ENCODE measurements around the gene MAGI1.

The MAGI1 gene

GRCh38 chr3:65938676-65939075 lies 100.0 kb downstream of the MAGI1 start:
- DNase-seq, result no peak

- no peak for DNase-seq
Measured at GRCh38 chr3:65938147-65938546, 100.6 kb downstream of the MAGI1 start.

- no peak for DNase-seq
Measured at GRCh38 chr3:65936908-65937638, 101.6 kb downstream of the MAGI1 start.

GRCh38 chr3:65935724-65936123 lies 103.0 kb downstream of the MAGI1 start:
- DNase-seq, result no peak

- DNase-seq, result no peak
Measured at GRCh38 chr3:65930648-65931047, 108.1 kb downstream of the MAGI1 start.

GRCh38 chr3:65928110-65928509 lies 110.6 kb downstream of the MAGI1 start:
- DNase-seq, result no peak

- no peak for DNase-seq
Measured at GRCh38 chr3:65927576-65927975, 111.1 kb downstream of the MAGI1 start.

GRCh38 chr3:65925254-65925954 lies 113.3 kb downstream of the MAGI1 start:
- DNase-seq, result no peak

GRCh38 chr3:65924762-65925161 lies 114.0 kb downstream of the MAGI1 start:
- DNase-seq, result no peak

- DNase-seq, result no peak
Measured at GRCh38 chr3:65922441-65922840, 116.3 kb downstream of the MAGI1 start.

GRCh38 chr3:65919826-65920225 lies 118.9 kb downstream of the MAGI1 start:
- DNase-seq, result no peak

GRCh38 chr3:65915477-65915876 lies 123.2 kb downstream of the MAGI1 start:
- DNase-seq, result no peak

- no peak for DNase-seq
Measured at GRCh38 chr3:65914740-65915367, 123.9 kb downstream of the MAGI1 start.

- no peak for DNase-seq
Measured at GRCh38 chr3:65914032-65914739, 124.5 kb downstream of the MAGI1 start.

- DNase-seq, result no peak
Measured at GRCh38 chr3:65912647-65913046, 126.1 kb downstream of the MAGI1 start.

GRCh38 chr3:65908588-65908987 lies 130.1 kb downstream of the MAGI1 start:
- no peak for DNase-seq

GRCh38 chr3:65907232-65908130 lies 131.2 kb downstream of the MAGI1 start:
- no peak for DNase-seq

GRCh38 chr3:65905771-65906170 lies 132.9 kb downstream of the MAGI1 start:
- DNase-seq, result no peak

- DNase-seq, result no peak
Measured at GRCh38 chr3:65904016-65904415, 134.7 kb downstream of the MAGI1 start.

- no peak for DNase-seq
Measured at GRCh38 chr3:65902304-65902793, 136.4 kb downstream of the MAGI1 start.

- DNase-seq, result no peak
Measured at GRCh38 chr3:65901226-65901625, 137.5 kb downstream of the MAGI1 start.

GRCh38 chr3:65899226-65899625 lies 139.5 kb downstream of the MAGI1 start:
- no peak for DNase-seq
